Muscle layer of duodenum (tissue), 2 donors: ENCODE results near the gene COL23A1.

Source experiments
- H3K27ac ChIP-seq: one replicate; pipeline ENCODE4 v1.7.0; 2013; ENCODE audit warnings: mild to moderate bottlenecking, low read length
- H3K27me3 ChIP-seq: one replicate; pipeline ENCODE4 v1.7.0; 2013; ENCODE audit warnings: low read depth, mild to moderate bottlenecking, control low read depth, low read length
- H3K36me3 ChIP-seq, 2 donors: one replicate each; pipeline ENCODE4 v1.7.0; 2013; ENCODE audit warnings: low read length in 2 of 2, control low read depth in 1 of 2, mild to moderate bottlenecking in 1 of 2; ENCODE audit not compliant: insufficient read depth in 2 of 2, control insufficient read depth in 1 of 2
- H3K4me1 ChIP-seq, 2 donors: one replicate each; pipeline ENCODE4 v1.7.0; 2013; ENCODE audit warnings: low read length in 2 of 2, mild to moderate bottlenecking in 2 of 2, control low read depth in 1 of 2, moderate library complexity in 1 of 2; ENCODE audit not compliant: insufficient read depth in 2 of 2, control insufficient read depth in 1 of 2
- H3K4me3 ChIP-seq, 2 donors: one replicate each; pipeline ENCODE4 v1.7.0; 2013; ENCODE audit warnings: low read length in 2 of 2, low read depth in 1 of 2, mild to moderate bottlenecking in 1 of 2
- H3K9me3 ChIP-seq, 2 donors: one replicate each; pipeline ENCODE4 v1.7.0; 2013; ENCODE audit warnings: low read length in 2 of 2, control low read depth in 1 of 2, mild to moderate bottlenecking in 1 of 2; ENCODE audit not compliant: control insufficient read depth in 1 of 2
- donor health status: healthy.

COL23A1 gene

GRCh38 chr5:178271726-178272479 lies 318.3 kb downstream of the COL23A1 start:
- Histone ChIP-seq H3K27ac (no peak overlapping the region), H3K4me1 (no peaks in the 10 kb centered on the region), H3K27me3 (no peaks in the 10 kb centered on the region), H3K4me3 (no peak overlapping the region), H3K36me3 (no peaks in the 10 kb centered on the region), H3K9me3 (peaks cover 0 to 5% of the 10 kb centered on the region in 2 donors)

- no peaks in the 10 kb centered on the region for H3K36me3 ChIP-seq
- no peaks in the 10 kb centered on the region for H3K4me1 ChIP-seq
- peaks cover 0 to 5% of the 10 kb centered on the region in 2 donors for H3K9me3 ChIP-seq
- H3K27ac ChIP-seq = no peak overlapping the region
- H3K4me3 ChIP-seq = no peak overlapping the region
- no peaks in the 10 kb centered on the region for H3K27me3 ChIP-seq
Observed at GRCh38 chr5:178271231-178271630, 319.0 kb downstream of the COL23A1 start.

- no peaks in the 10 kb centered on the region for H3K9me3 ChIP-seq
- no peaks in the 10 kb centered on the region for H3K27me3 ChIP-seq
- no peak overlapping the region for H3K27ac ChIP-seq
- H3K4me1 ChIP-seq = no peaks in the 10 kb centered on the region
- H3K36me3 ChIP-seq = no peaks in the 10 kb centered on the region
- H3K4me3 ChIP-seq = no peak overlapping the region
Observed at GRCh38 chr5:178269499-178269898, 320.7 kb downstream of the COL23A1 start.

GRCh38 chr5:178267876-178268275 lies 322.3 kb downstream of the COL23A1 start:
- Histone ChIP-seq H3K9me3 (no peaks in the 10 kb centered on the region), H3K27ac (no peak overlapping the region), H3K4me3 (no peak overlapping the region), H3K4me1 (no peaks in the 10 kb centered on the region), H3K36me3 (no peaks in the 10 kb centered on the region), H3K27me3 (no peaks in the 10 kb centered on the region)

- Histone ChIP-seq H3K27ac (no peak overlapping the region), H3K36me3 (no peaks in the 10 kb centered on the region), H3K4me3 (no peak overlapping the region), H3K4me1 (no peaks in the 10 kb centered on the region), H3K9me3 (no peaks in the 10 kb centered on the region), H3K27me3 (no peaks in the 10 kb centered on the region)
Observed at GRCh38 chr5:178267245-178267644, 322.9 kb downstream of the COL23A1 start.

GRCh38 chr5:178266581-178266980 lies 323.6 kb downstream of the COL23A1 start:
- H3K36me3 ChIP-seq = no peaks in the 10 kb centered on the region
- no peaks in the 10 kb centered on the region for H3K9me3 ChIP-seq
- H3K27ac ChIP-seq = no peak overlapping the region
- no peaks in the 10 kb centered on the region for H3K27me3 ChIP-seq
- H3K4me3 ChIP-seq = no peak overlapping the region
- no peaks in the 10 kb centered on the region for H3K4me1 ChIP-seq

GRCh38 chr5:178265746-178266145 lies 324.4 kb downstream of the COL23A1 start:
- Histone ChIP-seq H3K4me1 (no peaks in the 10 kb centered on the region), H3K9me3 (no peaks in the 10 kb centered on the region), H3K36me3 (no peaks in the 10 kb centered on the region), H3K27ac (no peak overlapping the region), H3K27me3 (no peaks in the 10 kb centered on the region), H3K4me3 (no peak overlapping the region)

GRCh38 chr5:178264044-178264443 lies 326.1 kb downstream of the COL23A1 start:
- Histone ChIP-seq H3K27ac (no peak overlapping the region), H3K9me3 (no peaks in the 10 kb centered on the region), H3K36me3 (no peaks in the 10 kb centered on the region), H3K4me1 (no peaks in the 10 kb centered on the region), H3K4me3 (no peak overlapping the region), H3K27me3 (no peaks in the 10 kb centered on the region)

- Histone ChIP-seq H3K36me3 (no peaks in the 10 kb centered on the region), H3K27me3 (no peaks in the 10 kb centered on the region), H3K4me3 (no peak overlapping the region), H3K9me3 (no peaks in the 10 kb centered on the region), H3K4me1 (no peaks in the 10 kb centered on the region), H3K27ac (no peak overlapping the region)
Observed at GRCh38 chr5:178261666-178262600, 328.3 kb downstream of the COL23A1 start.

- Histone ChIP-seq H3K27me3 (no peaks in the 10 kb centered on the region), H3K9me3 (no peaks in the 10 kb centered on the region), H3K4me3 (no peak overlapping the region), H3K4me1 (no peaks in the 10 kb centered on the region), H3K36me3 (no peaks in the 10 kb centered on the region), H3K27ac (no peak overlapping the region)
Observed at GRCh38 chr5:178259623-178260536, 330.3 kb downstream of the COL23A1 start.

GRCh38 chr5:178257650-178258049 lies 332.5 kb downstream of the COL23A1 start:
- H3K27ac ChIP-seq = no peak overlapping the region
- no peaks in the 10 kb centered on the region for H3K4me1 ChIP-seq
- no peaks in the 10 kb centered on the region for H3K36me3 ChIP-seq
- H3K9me3 ChIP-seq = no peaks in the 10 kb centered on the region
- H3K4me3 ChIP-seq = no peak overlapping the region
- no peaks in the 10 kb centered on the region for H3K27me3 ChIP-seq
